ENCODE data around the gene FBXO7.

FBXO7 gene

DNA sequence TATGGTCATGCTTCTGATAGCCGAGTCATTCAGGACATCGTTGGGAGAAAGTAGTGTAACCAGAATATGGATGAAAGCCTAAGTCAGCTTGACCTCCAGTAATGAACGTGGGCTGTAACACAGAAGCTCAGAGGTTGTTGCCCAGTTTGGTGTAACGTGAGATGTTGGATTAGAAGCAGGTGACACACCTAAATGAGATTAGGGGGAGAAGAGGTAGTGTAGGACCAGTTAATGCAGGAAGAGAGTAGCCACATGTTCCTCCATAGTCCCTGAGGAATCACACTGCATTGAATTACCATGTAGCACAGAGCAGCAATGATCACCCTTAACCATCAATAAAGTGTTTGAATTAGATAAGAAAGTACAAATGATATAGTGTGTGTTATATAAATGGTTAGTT lies 20.4 kb downstream of the FBXO7 start:
- Histone ChIP-seq H3K36me3 (ENCODE audit: insufficient read depth, low read length) (peaks cover 84% of the 10 kb centered on the region), H3K9ac (ENCODE audit: insufficient read length) (no peak overlapping the region), H3K27ac (no peak overlapping the region), H3K9me3 (ENCODE audit: low read depth, low read length) (no peaks in the 10 kb centered on the region), H3K4me3 (no peak overlapping the region)
- TF ChIP-seq FOXP2 (optimal IDR thresholded peaks at IDR 0.05; ENCODE audit: control extremely low read depth, extremely low read length, insufficient read depth) (no peak), EZH2 (IDR thresholded peaks at IDR 0.05) (no peak), POLR2AphosphoS5 (IDR thresholded peaks at IDR 0.05; ENCODE audit: borderline replicate concordance, low read depth, low read length) (no peak)
- DNase-seq (ENCODE audit: low read depth, low spot score) = no peak

DNA sequence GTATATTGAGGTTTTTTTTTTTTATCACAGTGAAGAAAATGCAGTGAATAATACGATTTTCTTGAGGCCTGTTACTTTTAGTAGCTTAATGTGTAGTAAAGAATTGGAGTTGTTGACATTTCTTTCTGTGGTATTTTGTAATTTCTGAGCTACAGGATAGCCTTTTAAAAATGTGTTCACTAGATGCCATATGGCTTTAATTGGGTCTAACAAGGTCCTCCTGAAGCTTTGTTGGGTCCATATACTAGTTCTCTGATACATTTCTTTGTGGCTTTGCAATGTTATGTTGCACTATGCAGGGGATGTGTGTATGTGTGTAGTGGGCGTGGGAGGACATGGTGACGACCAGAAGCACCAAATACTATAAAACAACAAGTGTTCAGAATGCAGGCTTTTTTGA lies 25.1 kb downstream of the FBXO7 start:
- no peak for TF ChIP-seq EZH2 (IDR thresholded peaks at IDR 0.05)
- no peak for TF ChIP-seq FOXP2 (optimal IDR thresholded peaks at IDR 0.05; ENCODE audit: control extremely low read depth, extremely low read length, insufficient read depth)
- no peak for TF ChIP-seq POLR2AphosphoS5 (IDR thresholded peaks at IDR 0.05; ENCODE audit: borderline replicate concordance, low read depth, low read length)
- Histone ChIP-seq H3K27ac (no peak overlapping the region), H3K9ac (ENCODE audit: insufficient read length) (no peak overlapping the region), H3K9me3 (ENCODE audit: low read depth, low read length) (no peaks in the 10 kb centered on the region), H3K4me3 (no peak overlapping the region), H3K36me3 (ENCODE audit: insufficient read depth, low read length) (peaks cover 42% of the 10 kb centered on the region)
- no peak for DNase-seq (ENCODE audit: low read depth, low spot score)

DNA sequence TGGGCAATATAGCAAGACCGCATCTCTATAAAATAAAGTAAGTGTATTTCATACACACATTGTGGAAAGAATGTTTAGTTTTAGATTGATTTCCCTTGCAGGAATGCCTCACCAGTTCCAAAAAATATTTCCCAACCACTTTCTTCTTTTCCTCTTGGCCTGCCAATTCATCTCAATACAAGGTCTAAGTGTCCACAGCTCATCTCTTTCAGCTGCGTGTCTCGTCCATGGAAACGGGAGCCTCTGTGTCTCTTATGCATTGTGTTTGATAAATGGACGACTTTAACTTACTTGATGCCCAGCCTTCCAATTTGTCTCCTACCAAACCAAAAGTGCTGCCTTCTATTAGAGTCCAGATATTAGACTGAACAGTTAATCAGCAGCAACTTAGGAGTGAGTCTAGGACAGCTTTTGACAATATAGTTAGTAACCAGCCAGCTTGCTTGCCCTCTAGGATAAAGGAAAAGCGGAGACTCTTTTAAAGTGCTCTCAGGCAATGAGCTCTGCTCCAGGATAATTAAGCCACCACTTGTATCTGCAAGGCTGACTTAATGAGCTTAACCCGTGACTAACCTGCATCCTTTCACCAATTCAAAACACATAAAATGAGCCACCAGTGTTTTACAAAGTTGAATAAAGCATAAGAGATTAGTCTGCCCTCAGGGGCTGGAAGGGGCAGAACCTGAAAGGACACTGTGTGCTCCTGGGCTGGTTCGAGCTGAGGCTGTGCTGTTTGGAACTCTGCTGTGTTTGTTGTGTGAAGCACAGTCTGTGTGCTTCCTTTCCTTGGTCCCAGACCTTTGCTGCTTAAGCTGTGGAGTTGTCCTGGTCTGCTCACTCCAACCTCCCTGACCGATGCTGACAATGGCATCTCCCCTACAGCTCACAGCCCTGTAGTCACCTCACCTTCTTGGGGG lies 27.5 kb downstream of the FBXO7 start:
- H3K36me3 ChIP-seq (ENCODE audit: insufficient read depth, low read length) = peaks cover 20% of the 10 kb centered on the region

GRCh38 chr22:32509045-32509444 lies 34.4 kb downstream of the FBXO7 start:
- H3K27ac ChIP-seq = no peak overlapping the region
- no peak overlapping the region for H3K4me3 ChIP-seq
- DNase-seq (ENCODE audit: low read depth, low spot score) = no peak

More for the DNA sequence above, 27.5 kb downstream of the FBXO7 start:
- H3K9me3 ChIP-seq (ENCODE audit: low read depth, low read length) = no peaks in the 10 kb centered on the region
- no peak overlapping the region for H3K9ac ChIP-seq (ENCODE audit: insufficient read length)
- no peak overlapping the region for H3K27ac ChIP-seq
- no peak for DNase-seq (ENCODE audit: low read depth, low spot score)
- no peak overlapping the region for H3K4me3 ChIP-seq
- TF ChIP-seq POLR2AphosphoS5 (IDR thresholded peaks at IDR 0.05; ENCODE audit: borderline replicate concordance, low read depth, low read length) (no peak), FOXP2 (optimal IDR thresholded peaks at IDR 0.05; ENCODE audit: control extremely low read depth, extremely low read length, insufficient read depth) (no peak), EZH2 (IDR thresholded peaks at IDR 0.05) (no peak)

GRCh38 chr22:32511274-32511673 lies 36.7 kb downstream of the FBXO7 start:
- H3K36me3 ChIP-seq (ENCODE audit: insufficient read depth, low read length) = no peaks in the 10 kb centered on the region
- H3K9ac ChIP-seq (ENCODE audit: insufficient read length) = no peak overlapping the region
- DNase-seq (ENCODE audit: low read depth, low spot score) = no peak
- no peak overlapping the region for H3K27ac ChIP-seq
- no peaks in the 10 kb centered on the region for H3K9me3 ChIP-seq (ENCODE audit: low read depth, low read length)
- TF ChIP-seq POLR2AphosphoS5 (IDR thresholded peaks at IDR 0.05; ENCODE audit: borderline replicate concordance, low read depth, low read length) (no peak), FOXP2 (optimal IDR thresholded peaks at IDR 0.05; ENCODE audit: control extremely low read depth, extremely low read length, insufficient read depth) (no peak), EZH2 (IDR thresholded peaks at IDR 0.05) (no peak)
- H3K4me3 ChIP-seq = no peak overlapping the region

More at GRCh38 chr22:32509045-32509444, 34.4 kb downstream of the FBXO7 start:
- Histone ChIP-seq H3K9me3 (ENCODE audit: low read depth, low read length) (no peaks in the 10 kb centered on the region), H3K36me3 (ENCODE audit: insufficient read depth, low read length) (no peaks in the 10 kb centered on the region), H3K9ac (ENCODE audit: insufficient read length) (no peak overlapping the region)
- no peak for TF ChIP-seq EZH2 (IDR thresholded peaks at IDR 0.05)
- TF ChIP-seq FOXP2 (optimal IDR thresholded peaks at IDR 0.05; ENCODE audit: control extremely low read depth, extremely low read length, insufficient read depth) = no peak
- TF ChIP-seq POLR2AphosphoS5 (IDR thresholded peaks at IDR 0.05; ENCODE audit: borderline replicate concordance, low read depth, low read length) = no peak

DNA sequence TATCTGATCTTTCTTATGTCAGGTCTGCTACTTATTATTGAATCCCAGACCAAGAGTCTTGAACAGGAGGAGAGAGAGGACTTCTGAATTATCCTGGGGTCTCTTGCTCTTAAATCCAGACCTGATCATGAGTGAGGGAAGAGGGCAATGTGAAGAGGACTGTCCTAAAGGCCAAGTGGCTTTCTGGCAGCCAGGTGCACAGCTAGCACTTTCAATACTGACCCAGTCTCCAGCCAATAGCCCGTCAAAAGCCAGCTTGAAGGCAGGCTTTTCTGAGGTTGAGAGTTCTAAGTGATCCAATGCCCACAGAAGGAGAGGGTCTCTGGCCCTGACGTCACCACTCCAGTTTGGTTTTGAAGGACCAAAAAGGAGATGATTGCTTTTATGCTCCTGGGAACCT lies 37.2 kb downstream of the FBXO7 start:
- Histone ChIP-seq H3K36me3 (ENCODE audit: insufficient read depth, low read length) (no peaks in the 10 kb centered on the region), H3K9ac (ENCODE audit: insufficient read length) (no peak overlapping the region), H3K9me3 (ENCODE audit: low read depth, low read length) (no peaks in the 10 kb centered on the region), H3K4me3 (no peak overlapping the region), H3K27ac (no peak overlapping the region)
- TF ChIP-seq POLR2AphosphoS5 (IDR thresholded peaks at IDR 0.05; ENCODE audit: borderline replicate concordance, low read depth, low read length) (no peak), FOXP2 (optimal IDR thresholded peaks at IDR 0.05; ENCODE audit: control extremely low read depth, extremely low read length, insufficient read depth) (no peak), EZH2 (IDR thresholded peaks at IDR 0.05) (no peak)
- no peak for DNase-seq (ENCODE audit: low read depth, low spot score)

GRCh38 chr22:32512267-32512982 lies 37.8 kb downstream of the FBXO7 start:
- Histone ChIP-seq H3K36me3 (ENCODE audit: insufficient read depth, low read length) (no peaks in the 10 kb centered on the region), H3K27ac (no peak overlapping the region), H3K9ac (ENCODE audit: insufficient read length) (no peak overlapping the region), H3K4me3 (no peak overlapping the region), H3K9me3 (ENCODE audit: low read depth, low read length) (no peaks in the 10 kb centered on the region)
- DNase-seq (ENCODE audit: low read depth, low spot score) = no peak
- TF ChIP-seq FOXP2 (optimal IDR thresholded peaks at IDR 0.05; ENCODE audit: control extremely low read depth, extremely low read length, insufficient read depth) (no peak), EZH2 (IDR thresholded peaks at IDR 0.05) (no peak), POLR2AphosphoS5 (IDR thresholded peaks at IDR 0.05; ENCODE audit: borderline replicate concordance, low read depth, low read length) (no peak)

- no peaks in the 10 kb centered on the region for H3K36me3 ChIP-seq (ENCODE audit: insufficient read depth, low read length)
- H3K27ac ChIP-seq = no peak overlapping the region
- TF ChIP-seq POLR2AphosphoS5 (IDR thresholded peaks at IDR 0.05; ENCODE audit: borderline replicate concordance, low read depth, low read length) (no peak), EZH2 (IDR thresholded peaks at IDR 0.05) (no peak), FOXP2 (optimal IDR thresholded peaks at IDR 0.05; ENCODE audit: control extremely low read depth, extremely low read length, insufficient read depth) (no peak)
- H3K9me3 ChIP-seq (ENCODE audit: low read depth, low read length) = no peaks in the 10 kb centered on the region
- no peak for DNase-seq (ENCODE audit: low read depth, low spot score)
- no peak overlapping the region for H3K4me3 ChIP-seq
- H3K9ac ChIP-seq (ENCODE audit: insufficient read length) = no peak overlapping the region
These were observed 40.5 kb downstream of the FBXO7 start for GRCh38 chr22:32515084-32515483.

All from SK-N-MC (cell line).